PC-9 (cell line): Measurements from ENCODE around the gene FTL. TPM values are rescaled to one million over a fixed set of nuclear protein-coding genes. Genes with fewer than 3 reads are reported as not detected.

ENCODE experiments used
- BruUV-seq: library from RNA; stranded (reverse); fragments of 400-500 nt; replicated peaks from 2 replicates; lab custom pipeline; 2021; lab: Mats Ljungman, UMichigan
- CTCF ChIA-PET: fragments of 300-600 bp; sonication (Branson Sonifier 250); formaldehyde crosslinking; loops from one replicate; lab custom pipeline; 2022; ENCODE audit warnings: antibody characterized with exemption; lab: Charles Lee
- POLR2A ChIA-PET: fragments of 300-600 bp; sonication (Branson Sonifier 250); formaldehyde crosslinking; loops from one replicate; lab custom pipeline; 2022; ENCODE audit warnings: antibody characterized with exemption; ENCODE audit not compliant: unreplicated experiment; lab: Charles Lee
- DNase-seq, 2 experiments: peaks; one replicate each; pipeline versions ENCODE4 v3.0.0 to v3.0.0-alpha.2; 2015 to 2022; ENCODE audit warnings: mixed read lengths in 1 of 2
- H2AFZ ChIP-seq: fragments of 200-600 bp; sonication (generic); 2 replicates; pipeline ENCODE4 v1.8.1; 2017; ENCODE audit warnings: antibody characterized with exemption
- H3F3A ChIP-seq: fragments of 200-600 bp; sonication (generic); 2 replicates; pipeline ENCODE4 v1.8.1; 2017; ENCODE audit warnings: antibody characterized with exemption, mild to moderate bottlenecking, low read depth; ENCODE audit not compliant: insufficient read depth
- H3K27ac ChIP-seq: fragments of 200-600 bp; sonication (generic); 2 replicates; pipeline ENCODE4 v1.6.1; 2016; ENCODE audit warnings: mixed run types
- H3K27me3 ChIP-seq: fragments of 200-600 bp; sonication (generic); 2 replicates; pipeline ENCODE4 v1.6.1; 2016; ENCODE audit warnings: low read depth, mixed run types; ENCODE audit not compliant: insufficient read depth
- H3K36me3 ChIP-seq: fragments of 200-600 bp; sonication (generic); 2 replicates; pipeline ENCODE4 v1.6.1; 2016; ENCODE audit warnings: low read depth, mixed run types
- H3K4me1 ChIP-seq: fragments of 200-600 bp; sonication (generic); replicated peaks from 2 replicates; pipeline ENCODE4 v1.6.1; 2016; ENCODE audit warnings: mixed run types; ENCODE audit not compliant: insufficient read depth
- H3K4me2 ChIP-seq: fragments of 200-600 bp; sonication (generic); 2 replicates; pipeline ENCODE4 v1.6.1; 2017; ENCODE audit warnings: mixed run types
- H3K4me3 ChIP-seq: fragments of 200-600 bp; sonication (generic); 2 replicates; pipeline ENCODE4 v1.6.1; 2016; ENCODE audit warnings: mixed run types
- H3K79me2 ChIP-seq: fragments of 200-600 bp; sonication (generic); 2 replicates; pipeline ENCODE4 v1.6.1; 2017; ENCODE audit warnings: low read depth, mixed run types
- H3K9me2 ChIP-seq: fragments of 200-600 bp; sonication (generic); 2 replicates; pipeline ENCODE4 v1.8.1; 2017; ENCODE audit warnings: mild to moderate bottlenecking; ENCODE audit not compliant: insufficient read depth
- H3K9me3 ChIP-seq: fragments of 200-600 bp; sonication (generic); 2 replicates; pipeline ENCODE4 v1.8.1; 2016; ENCODE audit warnings: low read depth; ENCODE audit not compliant: insufficient read depth
- H4K20me1 ChIP-seq: fragments of 200-600 bp; sonication (generic); 2 replicates; pipeline ENCODE4 v1.8.1; 2017; ENCODE audit not compliant: insufficient read depth
- CTCF ChIP-seq: fragments of 200-600 bp; sonication (generic); conservative IDR thresholded peaks from 2 replicates; pipeline ENCODE4 v1.6.1; 2017; ENCODE audit warnings: mixed run types, antibody characterized with exemption, mild to moderate bottlenecking, moderate library complexity
- EZH2 ChIP-seq: fragments of 200-600 bp; sonication (generic); IDR thresholded peaks from 2 replicates; pipeline ENCODE4 v1.8.0; 2017; ENCODE audit warnings: antibody characterized with exemption, low read depth
- intact Hi-C: fragments of 100-400 bp; cut with micrococcal nuclease; formaldehyde crosslinking; loops from one replicate; pipeline ENCODE4 v1.10.0; 2022; ENCODE audit not compliant: unreplicated experiment
- total RNA-seq: library from RNA; stranded (reverse); gene quantifications from 2 replicates; pipeline ENCODE4 v1.2.3, GENCODE V29; 2021

The FTL gene
- total RNA-seq, 1 experiment from 2014 or later, result 3,822 TPM

GRCh38 chr19:48955308-48955958 lies 9.7 kb upstream of the FTL start:
- no peaks in the 10 kb centered on the region for H3K9me3 ChIP-seq
- peaks cover 21% of the 10 kb centered on the region for H3K79me2 ChIP-seq
- H3K27ac ChIP-seq, result peak overlapping the region; percentile 40; the same call in 1 of the 2 replicates
- BruUV-seq, result no TSS peak
- intact Hi-C loops, result no loop called here
- peak overlapping the region; percentile 92 for H2AFZ ChIP-seq
- ChIA-PET CTCF (no interaction called here), POLR2A (no interaction called here)
- peaks cover 9% of the 10 kb centered on the region; the same call in 1 of the 2 replicates for H3K36me3 ChIP-seq
- H4K20me1 ChIP-seq, result no peaks in the 10 kb centered on the region
- no peak for DNase-seq
- H3K9me2 ChIP-seq, result no peaks in the 10 kb centered on the region
- peaks cover 10% of the 10 kb centered on the region; the same call in 1 of the 2 replicates for H3K4me1 ChIP-seq
- peak overlapping the region; percentile 92 for H3K4me3 ChIP-seq
- no peak for TF ChIP-seq CTCF
- TF ChIP-seq EZH2, result no peak
- peak overlapping the region; percentile 82 for H3K4me2 ChIP-seq
- peaks cover 39% of the 10 kb centered on the region for H3F3A ChIP-seq
- no peaks in the 10 kb centered on the region for H3K27me3 ChIP-seq

- intact Hi-C loops, result no loop called here
- DNase-seq, result no peak
- POLR2A ChIA-PET, result no interaction called here
- CTCF ChIA-PET, result no interaction called here
- Histone ChIP-seq H3K9me3 (no peaks in the 10 kb centered on the region), H2AFZ (no peak overlapping the region), H3K9me2 (no peaks in the 10 kb centered on the region), H3K4me2 (no peak overlapping the region), H3K27ac (no peak overlapping the region), H3K4me1 (peaks cover 21% of the 10 kb centered on the region), H3K79me2 (peaks cover 21% of the 10 kb centered on the region), H3K27me3 (no peaks in the 10 kb centered on the region), H4K20me1 (no peaks in the 10 kb centered on the region), H3F3A (peaks cover 57% of the 10 kb centered on the region), H3K4me3 (no peak overlapping the region), H3K36me3 (peaks cover 9% of the 10 kb centered on the region; the same call in 1 of the 2 replicates)
- no TSS peak for BruUV-seq
- TF ChIP-seq CTCF, result no peak
- TF ChIP-seq EZH2, result no peak
Measured at GRCh38 chr19:48958006-48958405, 7.1 kb upstream of the FTL start.

GRCh38 chr19:48959341-48960239 lies 5.5 kb upstream of the FTL start:
- no peaks in the 10 kb centered on the region for H3K9me3 ChIP-seq
- H3K4me3 ChIP-seq, result no peak overlapping the region
- H3K27me3 ChIP-seq, result no peaks in the 10 kb centered on the region
- no peak for DNase-seq
- ChIA-PET CTCF (no interaction called here), POLR2A (no interaction called here)
- peaks cover 36% of the 10 kb centered on the region for H3K4me1 ChIP-seq
- no peak overlapping the region for H3K27ac ChIP-seq
- TF ChIP-seq EZH2, result no peak
- no peak for TF ChIP-seq CTCF
- H4K20me1 ChIP-seq, result no peaks in the 10 kb centered on the region
- peaks cover 9% of the 10 kb centered on the region; the same call in 1 of the 2 replicates for H3K36me3 ChIP-seq
- H3K4me2 ChIP-seq, result no peak overlapping the region
- H3K9me2 ChIP-seq, result no peaks in the 10 kb centered on the region
- peaks cover 72% of the 10 kb centered on the region for H3F3A ChIP-seq
- intact Hi-C loops, result loop anchor here (10.0 kb wide), 1 partner anchor 475 kb away; no protein-coding TSS in a partner anchor
- BruUV-seq, result no TSS peak
- H2AFZ ChIP-seq, result no peak overlapping the region
- H3K79me2 ChIP-seq, result peaks cover 26% of the 10 kb centered on the region
